PC-9 (cell line): Measurements from ENCODE around the gene PER1.

Experiments used
- EZH2 ChIP-seq: fragments of 200-600 bp; sonication (generic); IDR thresholded peaks from 2 replicates; pipeline ENCODE4 v1.8.0; 2017; ENCODE audit warnings: antibody characterized with exemption, low read depth
- TF ChIP-seq, protein P1 (sequence below): fragments of 200-600 bp; sonication (generic); conservative IDR thresholded peaks from 2 replicates; pipeline ENCODE4 v1.6.1; 2017; ENCODE audit warnings: mixed run types, antibody characterized with exemption, mild to moderate bottlenecking, moderate library complexity

DNA sequence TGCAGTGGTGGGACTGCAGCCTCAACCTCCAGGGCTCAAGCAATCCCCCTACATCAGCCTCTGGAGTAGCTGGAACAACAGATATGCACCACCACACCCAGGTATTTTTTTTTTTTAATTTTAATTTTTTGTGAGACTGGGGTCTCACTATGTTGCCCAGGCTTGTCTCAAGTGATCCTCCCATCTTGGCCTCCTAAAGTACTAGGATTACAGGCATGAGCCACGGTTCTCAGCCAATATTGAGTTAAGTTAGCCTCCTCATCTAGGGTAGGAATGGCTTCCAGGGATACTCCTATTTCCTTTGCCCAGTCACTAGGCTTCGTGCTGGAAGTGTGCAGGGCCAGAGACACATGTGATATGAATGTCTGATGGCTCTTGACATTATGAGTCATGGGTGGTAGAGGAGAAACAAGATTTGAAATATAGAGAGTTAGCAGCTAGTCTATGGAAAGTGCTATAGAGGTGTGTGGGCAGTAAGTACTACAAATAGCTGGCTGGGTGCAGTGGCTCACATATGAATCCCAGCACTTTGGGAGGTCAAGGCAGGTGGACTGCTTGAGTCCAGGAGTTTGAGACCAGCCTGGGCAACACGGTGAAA is 20.3 kb downstream of the PER1 start:
- TF ChIP-seq, protein P1, sequence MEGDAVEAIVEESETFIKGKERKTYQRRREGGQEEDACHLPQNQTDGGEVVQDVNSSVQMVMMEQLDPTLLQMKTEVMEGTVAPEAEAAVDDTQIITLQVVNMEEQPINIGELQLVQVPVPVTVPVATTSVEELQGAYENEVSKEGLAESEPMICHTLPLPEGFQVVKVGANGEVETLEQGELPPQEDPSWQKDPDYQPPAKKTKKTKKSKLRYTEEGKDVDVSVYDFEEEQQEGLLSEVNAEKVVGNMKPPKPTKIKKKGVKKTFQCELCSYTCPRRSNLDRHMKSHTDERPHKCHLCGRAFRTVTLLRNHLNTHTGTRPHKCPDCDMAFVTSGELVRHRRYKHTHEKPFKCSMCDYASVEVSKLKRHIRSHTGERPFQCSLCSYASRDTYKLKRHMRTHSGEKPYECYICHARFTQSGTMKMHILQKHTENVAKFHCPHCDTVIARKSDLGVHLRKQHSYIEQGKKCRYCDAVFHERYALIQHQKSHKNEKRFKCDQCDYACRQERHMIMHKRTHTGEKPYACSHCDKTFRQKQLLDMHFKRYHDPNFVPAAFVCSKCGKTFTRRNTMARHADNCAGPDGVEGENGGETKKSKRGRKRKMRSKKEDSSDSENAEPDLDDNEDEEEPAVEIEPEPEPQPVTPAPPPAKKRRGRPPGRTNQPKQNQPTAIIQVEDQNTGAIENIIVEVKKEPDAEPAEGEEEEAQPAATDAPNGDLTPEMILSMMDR, result no peak
- no peak for TF ChIP-seq EZH2
